ENCODE results near the gene TMEM175.

The TMEM175 gene

DNA sequence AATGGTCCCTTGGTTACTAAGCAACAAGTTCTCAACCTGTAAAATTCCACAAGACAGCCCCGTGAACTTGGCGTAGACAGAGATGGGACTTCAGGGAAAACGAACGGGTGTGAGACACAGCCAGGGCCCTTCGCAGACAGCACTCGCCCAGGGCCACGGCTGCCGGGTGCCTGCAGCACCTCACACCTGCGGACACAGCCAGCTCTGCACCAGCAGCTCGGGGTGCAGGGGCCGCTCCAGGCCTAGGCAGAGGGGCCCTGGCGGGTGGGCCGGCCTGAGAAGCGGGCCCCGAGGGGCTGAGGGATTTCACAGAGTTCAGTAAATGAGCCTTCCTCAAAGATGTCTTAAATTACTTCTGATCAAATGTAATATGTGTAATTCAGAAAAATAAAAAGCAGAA lies 34.1 kb upstream of the TMEM175 start:
- Histone ChIP-seq H3K27ac (ENCODE audit: low read depth, low read length) (no peak overlapping the region), H3K4me2 (ENCODE audit: low read length) (no peak overlapping the region), H3K27me3 (ENCODE audit: control insufficient read depth, low read length) (no peaks in the 10 kb centered on the region), H4K20me1 (ENCODE audit: control insufficient read depth, insufficient read depth, low read depth, low read length) (no peaks in the 10 kb centered on the region), H3F3A (ENCODE audit: control insufficient read depth, insufficient read depth) (no peaks in the 10 kb centered on the region), H3K36me3 (ENCODE audit: control insufficient read depth, low read length) (peaks cover 5% of the 10 kb centered on the region; the same call in 1 of the 2 replicates), H3K79me2 (ENCODE audit: control insufficient read depth, low read length) (no peaks in the 10 kb centered on the region), H3K4me1 (ENCODE audit: control insufficient read depth, low read length) (no peaks in the 10 kb centered on the region), H3K4me3 (ENCODE audit: low read length) (no peak overlapping the region), H3K9me3 (ENCODE audit: control insufficient read depth, insufficient read depth, low read length) (no peaks in the 10 kb centered on the region), H3K9me2 (replicated peaks; ENCODE audit: control insufficient read depth, low read length) (no peaks in the 10 kb centered on the region)
- TF ChIP-seq EZH2phosphoT487 (IDR thresholded peaks at IDR 0.05; ENCODE audit: borderline replicate concordance, low read length), result no peak
- TF ChIP-seq, protein P1, sequence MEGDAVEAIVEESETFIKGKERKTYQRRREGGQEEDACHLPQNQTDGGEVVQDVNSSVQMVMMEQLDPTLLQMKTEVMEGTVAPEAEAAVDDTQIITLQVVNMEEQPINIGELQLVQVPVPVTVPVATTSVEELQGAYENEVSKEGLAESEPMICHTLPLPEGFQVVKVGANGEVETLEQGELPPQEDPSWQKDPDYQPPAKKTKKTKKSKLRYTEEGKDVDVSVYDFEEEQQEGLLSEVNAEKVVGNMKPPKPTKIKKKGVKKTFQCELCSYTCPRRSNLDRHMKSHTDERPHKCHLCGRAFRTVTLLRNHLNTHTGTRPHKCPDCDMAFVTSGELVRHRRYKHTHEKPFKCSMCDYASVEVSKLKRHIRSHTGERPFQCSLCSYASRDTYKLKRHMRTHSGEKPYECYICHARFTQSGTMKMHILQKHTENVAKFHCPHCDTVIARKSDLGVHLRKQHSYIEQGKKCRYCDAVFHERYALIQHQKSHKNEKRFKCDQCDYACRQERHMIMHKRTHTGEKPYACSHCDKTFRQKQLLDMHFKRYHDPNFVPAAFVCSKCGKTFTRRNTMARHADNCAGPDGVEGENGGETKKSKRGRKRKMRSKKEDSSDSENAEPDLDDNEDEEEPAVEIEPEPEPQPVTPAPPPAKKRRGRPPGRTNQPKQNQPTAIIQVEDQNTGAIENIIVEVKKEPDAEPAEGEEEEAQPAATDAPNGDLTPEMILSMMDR (IDR thresholded peaks at IDR 0.05; ENCODE audit: low read depth, low read length, poor library complexity, severe bottlenecking), result no peak

- TF ChIP-seq, protein P1 (IDR thresholded peaks at IDR 0.05; ENCODE audit: low read depth, low read length, poor library complexity, severe bottlenecking), result no peak
- TF ChIP-seq EZH2phosphoT487 (IDR thresholded peaks at IDR 0.05; ENCODE audit: borderline replicate concordance, low read length), result no peak
- no peaks in the 10 kb centered on the region for H3K9me2 ChIP-seq (replicated peaks; ENCODE audit: control insufficient read depth, low read length)
- no peak overlapping the region for H3K4me2 ChIP-seq (ENCODE audit: low read length)
- no peaks in the 10 kb centered on the region for H3K4me1 ChIP-seq (ENCODE audit: control insufficient read depth, low read length)
- H3F3A ChIP-seq (ENCODE audit: control insufficient read depth, insufficient read depth), result no peaks in the 10 kb centered on the region
- peaks cover 3% of the 10 kb centered on the region; the same call in 1 of the 2 replicates for H3K36me3 ChIP-seq (ENCODE audit: control insufficient read depth, low read length)
- H3K27ac ChIP-seq (ENCODE audit: low read depth, low read length), result no peak overlapping the region
- H3K79me2 ChIP-seq (ENCODE audit: control insufficient read depth, low read length), result no peaks in the 10 kb centered on the region
- no peak overlapping the region for H3K4me3 ChIP-seq (ENCODE audit: low read length)
- H3K27me3 ChIP-seq (ENCODE audit: control insufficient read depth, low read length), result no peaks in the 10 kb centered on the region
- no peaks in the 10 kb centered on the region for H3K9me3 ChIP-seq (ENCODE audit: control insufficient read depth, insufficient read depth, low read length)
- H4K20me1 ChIP-seq (ENCODE audit: control insufficient read depth, insufficient read depth, low read depth, low read length), result no peaks in the 10 kb centered on the region
These were observed 33.2 kb upstream of the TMEM175 start for GRCh38 chr4:898869-899555.

- Histone ChIP-seq H3K27me3 (ENCODE audit: control insufficient read depth, low read length) (no peaks in the 10 kb centered on the region), H3K79me2 (ENCODE audit: control insufficient read depth, low read length) (no peaks in the 10 kb centered on the region), H4K20me1 (ENCODE audit: control insufficient read depth, insufficient read depth, low read depth, low read length) (no peaks in the 10 kb centered on the region), H3F3A (ENCODE audit: control insufficient read depth, insufficient read depth) (no peaks in the 10 kb centered on the region), H3K9me3 (ENCODE audit: control insufficient read depth, insufficient read depth, low read length) (no peaks in the 10 kb centered on the region), H3K9me2 (replicated peaks; ENCODE audit: control insufficient read depth, low read length) (no peaks in the 10 kb centered on the region), H3K4me2 (ENCODE audit: low read length) (no peak overlapping the region), H3K36me3 (ENCODE audit: control insufficient read depth, low read length) (peaks cover 3% of the 10 kb centered on the region; the same call in 1 of the 2 replicates), H3K4me3 (ENCODE audit: low read length) (no peak overlapping the region), H3K4me1 (ENCODE audit: control insufficient read depth, low read length) (no peaks in the 10 kb centered on the region), H3K27ac (ENCODE audit: low read depth, low read length) (no peak overlapping the region)
- TF ChIP-seq, protein P1 (IDR thresholded peaks at IDR 0.05; ENCODE audit: low read depth, low read length, poor library complexity, severe bottlenecking), result no peak
- TF ChIP-seq EZH2phosphoT487 (IDR thresholded peaks at IDR 0.05; ENCODE audit: borderline replicate concordance, low read length), result no peak
These were observed 32.7 kb upstream of the TMEM175 start for GRCh38 chr4:899556-899906.
